PFSK-1 (cell line): Measurements from ENCODE around the gene MARK3.

Experiments used
- POLR2AphosphoS5 ChIP-seq: IDR thresholded peaks from 2 replicates; pipeline ENCODE4 v1.6.1; 2012; ENCODE audit warnings: low read depth, mild to moderate bottlenecking, control low read depth, low read length, moderate library complexity
- TAF1 ChIP-seq: IDR thresholded peaks from 2 replicates; pipeline ENCODE4 v1.6.1; 2012; ENCODE audit warnings: low read length, control low read depth, borderline replicate concordance; ENCODE audit not compliant: insufficient read depth
- TF ChIP-seq, protein P1 (sequence below), 2 experiments: IDR thresholded peaks; 2 replicates each; pipeline versions ENCODE4 v1.6.1 to v1.8.0; 2011 to 2012; ENCODE audit warnings: low read depth in 2 of 2, low read length in 2 of 2, control low read depth in 1 of 2, inconsistent platforms in 1 of 2, mild to moderate bottlenecking in 1 of 2, moderate library complexity in 1 of 2; ENCODE audit not compliant: insufficient read depth in 1 of 2

Gene MARK3

DNA sequence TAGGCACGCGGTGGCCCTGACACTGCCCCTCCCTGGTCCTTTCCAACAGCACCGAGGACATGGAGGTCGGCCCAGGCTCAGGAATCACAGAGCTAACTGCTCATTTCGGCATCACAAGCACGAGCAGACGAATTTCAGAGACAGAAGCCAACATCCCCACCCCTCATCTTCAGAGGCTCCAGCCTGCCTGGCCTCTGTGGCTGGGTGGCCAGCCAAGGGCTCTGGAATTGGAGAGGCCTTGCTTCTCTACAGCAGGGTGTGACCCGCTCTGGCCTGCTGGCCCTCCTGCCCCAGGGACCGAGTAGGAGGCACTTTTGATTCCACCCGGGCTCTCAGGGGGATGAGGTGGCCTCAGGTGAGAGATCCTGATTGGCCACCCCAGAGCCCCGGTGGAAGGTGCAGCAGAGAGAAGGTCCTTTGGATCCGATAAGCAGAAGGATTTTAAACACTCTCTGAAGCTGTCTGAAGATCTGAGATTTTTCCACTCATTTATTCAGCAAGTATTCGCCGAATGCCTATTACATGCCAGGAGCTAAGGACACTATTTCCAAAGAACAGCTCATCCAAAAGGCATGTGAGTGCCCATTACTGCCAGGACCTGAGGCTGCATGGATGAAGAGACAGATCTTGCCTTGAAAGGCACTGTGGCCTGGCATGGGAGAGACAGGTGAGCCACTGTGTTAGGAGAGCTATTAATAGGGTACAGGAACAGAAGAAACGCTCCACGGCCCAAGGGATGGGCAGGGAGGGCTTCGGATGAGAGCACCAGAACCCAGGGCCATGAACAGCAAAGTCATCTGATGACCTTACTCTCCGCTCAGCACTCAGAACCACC is 167.0 kb downstream of the MARK3 start:
- TF ChIP-seq TAF1: no peak

DNA sequence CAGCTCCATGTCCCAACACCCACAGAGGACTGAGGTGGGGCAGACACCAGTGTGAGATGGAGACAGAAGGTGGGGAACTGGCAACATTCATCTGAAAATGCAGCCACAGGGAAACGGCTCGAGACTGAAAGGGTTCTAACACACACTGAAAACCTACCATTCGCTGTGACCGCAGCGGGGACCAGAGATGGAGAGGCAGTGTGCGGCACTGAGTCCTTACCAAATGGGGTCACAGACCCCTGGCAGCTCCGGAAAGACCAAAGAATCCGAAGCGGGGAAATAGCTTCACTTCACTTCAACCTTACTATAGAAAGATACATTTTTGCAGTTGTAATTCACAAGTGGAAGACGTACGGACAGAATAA is 167.6 kb downstream of the MARK3 start:
- TF ChIP-seq POLR2AphosphoS5: no peak
- TF ChIP-seq, protein P1, sequence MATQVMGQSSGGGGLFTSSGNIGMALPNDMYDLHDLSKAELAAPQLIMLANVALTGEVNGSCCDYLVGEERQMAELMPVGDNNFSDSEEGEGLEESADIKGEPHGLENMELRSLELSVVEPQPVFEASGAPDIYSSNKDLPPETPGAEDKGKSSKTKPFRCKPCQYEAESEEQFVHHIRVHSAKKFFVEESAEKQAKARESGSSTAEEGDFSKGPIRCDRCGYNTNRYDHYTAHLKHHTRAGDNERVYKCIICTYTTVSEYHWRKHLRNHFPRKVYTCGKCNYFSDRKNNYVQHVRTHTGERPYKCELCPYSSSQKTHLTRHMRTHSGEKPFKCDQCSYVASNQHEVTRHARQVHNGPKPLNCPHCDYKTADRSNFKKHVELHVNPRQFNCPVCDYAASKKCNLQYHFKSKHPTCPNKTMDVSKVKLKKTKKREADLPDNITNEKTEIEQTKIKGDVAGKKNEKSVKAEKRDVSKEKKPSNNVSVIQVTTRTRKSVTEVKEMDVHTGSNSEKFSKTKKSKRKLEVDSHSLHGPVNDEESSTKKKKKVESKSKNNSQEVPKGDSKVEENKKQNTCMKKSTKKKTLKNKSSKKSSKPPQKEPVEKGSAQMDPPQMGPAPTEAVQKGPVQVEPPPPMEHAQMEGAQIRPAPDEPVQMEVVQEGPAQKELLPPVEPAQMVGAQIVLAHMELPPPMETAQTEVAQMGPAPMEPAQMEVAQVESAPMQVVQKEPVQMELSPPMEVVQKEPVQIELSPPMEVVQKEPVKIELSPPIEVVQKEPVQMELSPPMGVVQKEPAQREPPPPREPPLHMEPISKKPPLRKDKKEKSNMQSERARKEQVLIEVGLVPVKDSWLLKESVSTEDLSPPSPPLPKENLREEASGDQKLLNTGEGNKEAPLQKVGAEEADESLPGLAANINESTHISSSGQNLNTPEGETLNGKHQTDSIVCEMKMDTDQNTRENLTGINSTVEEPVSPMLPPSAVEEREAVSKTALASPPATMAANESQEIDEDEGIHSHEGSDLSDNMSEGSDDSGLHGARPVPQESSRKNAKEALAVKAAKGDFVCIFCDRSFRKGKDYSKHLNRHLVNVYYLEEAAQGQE (IDR thresholded peaks at IDR 0.05; ENCODE audit: insufficient read depth in 1 of 2, low read depth in 2 of 2, low read length in 2 of 2): no peak
